H9 (cell line): Measurements from ENCODE around the gene BDH1. TPM values are rescaled to one million over a fixed set of nuclear protein-coding genes. Genes with fewer than 3 reads are reported as not detected.
A peak's percentile ranks its signal among the peaks of the same experiment; 100 is the strongest.

Experiments
- DNase-seq: peaks from one replicate; pipeline ENCODE4 v3.0.0-alpha.2; 2017
- H2AFZ ChIP-seq: one replicate; pipeline ENCODE4 v1.6.1; 2013; ENCODE audit warnings: mild to moderate bottlenecking, low read length, control low read depth, moderate library complexity
- H2AK5ac ChIP-seq: 2 replicates; pipeline ENCODE4 v1.6.1; 2013; ENCODE audit warnings: low read length, control low read depth, mixed read lengths; ENCODE audit not compliant: insufficient read length
- H2BK120ac ChIP-seq: one replicate; pipeline ENCODE4 v1.6.1; 2013; ENCODE audit warnings: low read depth, mild to moderate bottlenecking, low read length, control low read depth, inconsistent platforms; ENCODE audit not compliant: poor library complexity, severe bottlenecking
- H2BK12ac ChIP-seq: 2 replicates; pipeline ENCODE4 v1.6.1; 2013; ENCODE audit warnings: low read length, control low read depth, mixed read lengths, low read depth; ENCODE audit not compliant: insufficient read length
- H2BK15ac ChIP-seq: 2 replicates; pipeline ENCODE4 v1.6.1; 2013; ENCODE audit warnings: low read depth, low read length, control low read depth
- H2BK20ac ChIP-seq: one replicate; pipeline ENCODE4 v1.6.1; 2013; ENCODE audit warnings: low read depth, mild to moderate bottlenecking, low read length, control low read depth, inconsistent platforms; ENCODE audit not compliant: poor library complexity, severe bottlenecking
- H2BK5ac ChIP-seq: 2 replicates; pipeline ENCODE4 v1.6.1; 2013; ENCODE audit warnings: low read length, control low read depth, mixed read lengths; ENCODE audit not compliant: insufficient read length
- H3K14ac ChIP-seq: 2 replicates; pipeline ENCODE4 v1.6.1; 2013; ENCODE audit warnings: low read length, control low read depth; ENCODE audit not compliant: insufficient read depth
- H3K18ac ChIP-seq: 2 replicates; pipeline ENCODE4 v1.6.1; 2013; ENCODE audit warnings: low read depth, mild to moderate bottlenecking, mixed read lengths, low read length, control low read depth; ENCODE audit not compliant: insufficient read length
- H3K23ac ChIP-seq: 2 replicates; pipeline ENCODE4 v1.6.1; 2013; ENCODE audit warnings: low read length, control low read depth, mixed read lengths, low read depth; ENCODE audit not compliant: insufficient read length
- H3K23me2 ChIP-seq: 2 replicates; pipeline ENCODE4 v1.6.1; 2013; ENCODE audit warnings: low read depth, mild to moderate bottlenecking, mixed read lengths, low read length, control low read depth; ENCODE audit not compliant: insufficient read length, poor library complexity, severe bottlenecking
- H3K27ac ChIP-seq: 2 replicates; pipeline ENCODE4 v1.5.1; 2013; ENCODE audit warnings: low read length, control low read depth, mixed read lengths, low read depth; ENCODE audit not compliant: insufficient read length
- H3K27me3 ChIP-seq: 2 replicates; pipeline ENCODE4 v1.6.1; 2013; ENCODE audit warnings: low read length, control low read depth, inconsistent platforms; ENCODE audit not compliant: insufficient read depth
- H3K4ac ChIP-seq: 2 replicates; pipeline ENCODE4 v1.6.1; 2013; ENCODE audit warnings: low read depth, mild to moderate bottlenecking, control low read depth, inconsistent platforms, low read length, moderate library complexity
- H3K4me1 ChIP-seq: 2 replicates; pipeline ENCODE4 v1.6.1; 2013; ENCODE audit warnings: low read length, control low read depth, inconsistent platforms; ENCODE audit not compliant: insufficient read depth
- H3K4me2 ChIP-seq: 2 replicates; pipeline ENCODE4 v1.6.1; 2013; ENCODE audit warnings: low read length, control low read depth, mixed read lengths; ENCODE audit not compliant: insufficient read length, insufficient read depth
- H3K56ac ChIP-seq: 2 replicates; pipeline ENCODE4 v1.6.1; 2013; ENCODE audit warnings: low read depth, mild to moderate bottlenecking, mixed read lengths, low read length, control low read depth; ENCODE audit not compliant: insufficient read length
- H3K79me1 ChIP-seq: 2 replicates; pipeline ENCODE4 v1.6.1; 2013; ENCODE audit warnings: low read depth, mild to moderate bottlenecking, moderate library complexity, low read length, control low read depth, inconsistent platforms; ENCODE audit not compliant: insufficient read depth, poor library complexity, severe bottlenecking
- H3K79me2 ChIP-seq: 2 replicates; pipeline ENCODE4 v1.6.1; 2013; ENCODE audit warnings: low read length, control low read depth, inconsistent platforms; ENCODE audit not compliant: insufficient read depth
- H3K9ac ChIP-seq: 2 replicates; pipeline ENCODE4 v1.6.1; 2013; ENCODE audit warnings: low read length, control low read depth, mixed read lengths; ENCODE audit not compliant: insufficient read length; ENCODE audit errors: extremely low read depth
- H3K9me3 ChIP-seq: one replicate; pipeline ENCODE4 v1.6.1; 2013; ENCODE audit warnings: low read depth, low read length, inconsistent platforms; ENCODE audit not compliant: control insufficient read depth
- H3T11ph ChIP-seq: one replicate; pipeline ENCODE4 v1.6.1; 2013; ENCODE audit warnings: mild to moderate bottlenecking, low read length, control low read depth, inconsistent platforms
- H4K20me1 ChIP-seq: one replicate; pipeline ENCODE4 v1.6.1; 2013; ENCODE audit not compliant: control insufficient read depth, insufficient read length, insufficient read depth
- H4K5ac ChIP-seq: 2 replicates; pipeline ENCODE4 v1.6.1; 2013; ENCODE audit warnings: low read depth, mild to moderate bottlenecking, mixed read lengths, low read length, control low read depth; ENCODE audit not compliant: insufficient read length
- H4K8ac ChIP-seq: replicated peaks from 2 replicates; pipeline ENCODE4 v1.6.1; 2013; ENCODE audit warnings: low read length, control low read depth, mixed read lengths, low read depth; ENCODE audit not compliant: insufficient read length
- H4K91ac ChIP-seq: 2 replicates; pipeline ENCODE4 v1.6.1; 2013; ENCODE audit warnings: low read depth, mild to moderate bottlenecking, moderate library complexity, mixed read lengths, low read length, control low read depth; ENCODE audit not compliant: insufficient read length
- H3K27ac Mint-ChIP-seq, 3 experiments: 2 replicates in 2 of 3; 3 replicates in 1 of 3; pipeline ENCODE4 v1.8.0; 2020 to 2021; ENCODE audit warnings: mixed read lengths in 3 of 3, mild to moderate bottlenecking in 1 of 3, moderate library complexity in 1 of 3
- H3K27me3 Mint-ChIP-seq: 2 replicates; pipeline ENCODE4 v1.8.0; 2021; ENCODE audit warnings: low read depth, mild to moderate bottlenecking, moderate library complexity, mixed read lengths
- H3K36me3 Mint-ChIP-seq, 3 experiments: 2 replicates in 2 of 3; 3 replicates in 1 of 3; pipeline ENCODE4 v1.8.0; 2020 to 2021; ENCODE audit warnings: low read depth in 3 of 3, mixed read lengths in 3 of 3; ENCODE audit not compliant: insufficient read depth in 1 of 3
- H3K4me1 Mint-ChIP-seq, 2 experiments: 2 replicates each; pipeline ENCODE4 v1.8.0; 2020; ENCODE audit warnings: mixed read lengths in 2 of 2
- H3K4me3 Mint-ChIP-seq, 2 experiments: 2 replicates in 1 of 2; 3 replicates in 1 of 2; pipeline ENCODE4 v1.8.0; 2020 to 2021; ENCODE audit warnings: mild to moderate bottlenecking in 2 of 2, mixed read lengths in 2 of 2, moderate library complexity in 1 of 2
- H3K9me3 Mint-ChIP-seq, 2 experiments: 2 replicates in 1 of 2; 3 replicates in 1 of 2; pipeline ENCODE4 v1.8.0; 2020; ENCODE audit warnings: mild to moderate bottlenecking in 2 of 2, mixed read lengths in 2 of 2, moderate library complexity in 1 of 2
- CTCF ChIP-seq: fragments of 200-600 bp; sonication (generic); conservative IDR thresholded peaks from 3 replicates; pipeline ENCODE4 v1.8.0; 2021; ENCODE audit warnings: antibody characterized with exemption, mild to moderate bottlenecking
- WGBS: extraction: QIAGEN DNeasy Blood & Tissue Kit; methylation state at CpG from one replicate; pipeline ENCODE4 v1.1.7; 2013; ENCODE audit warnings: missing lambda C conversion rate, low lambda C conversion rate, mixed read lengths; ENCODE audit not compliant: insufficient read length; ENCODE audit errors: extremely low coverage; 5-methylcytosine and 5-hydroxymethylcytosine counted together
- total RNA-seq: library from RNA; stranded (reverse); gene quantifications from 2 replicates; pipeline ENCODE4 v1.2.1, GENCODE V29; 2021

The BDH1 gene
- total RNA-seq, 1 experiment from 2014 or later: 23.8 TPM

- Histone ChIP-seq H2BK15ac (no peak overlapping the region), H3K18ac (no peak overlapping the region), H3K79me2 (no peaks in the 10 kb centered on the region), H4K20me1 (no peaks in the 10 kb centered on the region), H3K4me1 (no peaks in the 10 kb centered on the region; the same call in 1 of the 2 replicates), H3K23ac (no peak overlapping the region), H3T11ph (no peak overlapping the region), H3K4me2 (no peak overlapping the region), H3K27ac (no peak overlapping the region), H3K79me1 (no peaks in the 10 kb centered on the region), H4K5ac (no peak overlapping the region), H2BK20ac (no peak overlapping the region), H3K4ac (no peak overlapping the region), H2AFZ (no peak overlapping the region), H3K23me2 (peaks cover 4% of the 10 kb centered on the region), H4K8ac (no peak overlapping the region), H3K9ac (no peak overlapping the region), H3K56ac (no peak overlapping the region), H2BK5ac (no peak overlapping the region), H2AK5ac (no peak overlapping the region), H2BK12ac (no peak overlapping the region), H3K9me3 (no peaks in the 10 kb centered on the region), H3K14ac (no peak overlapping the region), H2BK120ac (no peak overlapping the region), H4K91ac (no peak overlapping the region), H3K27me3 (no peaks in the 10 kb centered on the region)
- no peaks in the 10 kb centered on the region for H3K9me3 Mint-ChIP-seq
- no peak overlapping the region for H3K4me3 Mint-ChIP-seq
- no peak for DNase-seq
- peaks cover 3 to 27% (median 12%) of the 10 kb centered on the region in 3 experiments; a peak in 6 of 7 replicates for H3K36me3 Mint-ChIP-seq
- no CpG with 5 or more reads among the region's 10 CpGs for WGBS
- peaks cover 1% of the 10 kb centered on the region for H3K27me3 Mint-ChIP-seq
- H3K4me1 Mint-ChIP-seq: peaks cover 18 to 40% of the 10 kb centered on the region in 2 experiments
- no peak for TF ChIP-seq CTCF
- peak overlapping the region in 2 of 3 experiments; percentile 49 to 81; a peak in 5 of 7 replicates for H3K27ac Mint-ChIP-seq
These were observed 40.9 kb downstream of the BDH1 start for GRCh38 chr3:197514786-197515355.
